ENCODE data around the gene ZNF439.
"Not testable (repeated sequence)": the region's sequence is repeated elsewhere in the genome, so short reads cannot be mapped to it uniquely, and the experiment has no call there.

Gene ZNF439

GRCh38 chr19:11835626-11836066 lies 12.9 kb upstream of the ZNF439 start:
- H3K27me3 ChIP-seq (ENCODE audit: low read depth, low read length); H3K27ac ChIP-seq (ENCODE audit: low read length); H3K4me3 ChIP-seq (ENCODE audit: low read depth in 1 of 2, low read length in 2 of 2); H3K4me1 ChIP-seq (ENCODE audit: control insufficient read depth in 1 of 2, insufficient read depth in 2 of 2, low read length in 2 of 2): not testable (repeated sequence)
- peaks cover 17 to 35% of the 10 kb centered on the region in 2 donors for H3K9me3 ChIP-seq (ENCODE audit: control insufficient read depth in 1 of 2, low read length in 2 of 2)
- H3K36me3 ChIP-seq (ENCODE audit: control insufficient read depth in 1 of 2, insufficient read depth in 2 of 2, low read length in 2 of 2): peaks cover 24 to 30% of the 10 kb centered on the region in 2 donors

- Histone ChIP-seq H3K36me3 (ENCODE audit: control insufficient read depth in 1 of 2, insufficient read depth in 2 of 2, low read length in 2 of 2) (no peaks in the 10 kb centered on the region), H3K27me3 (ENCODE audit: low read depth, low read length) (no peaks in the 10 kb centered on the region), H3K4me3 (ENCODE audit: low read depth in 1 of 2, low read length in 2 of 2) (no peak overlapping the region), H3K9me3 (ENCODE audit: control insufficient read depth in 1 of 2, low read length in 2 of 2) (no peaks in the 10 kb centered on the region), H3K27ac (ENCODE audit: low read length) (no peak overlapping the region), H3K4me1 (ENCODE audit: control insufficient read depth in 1 of 2, insufficient read depth in 2 of 2, low read length in 2 of 2) (peaks cover 0 to 3% of the 10 kb centered on the region in 2 donors)
These were observed 4.8 kb upstream of the ZNF439 start for GRCh38 chr19:11843722-11844121.

GRCh38 chr19:11847615-11848014 lies 911 bp upstream of the ZNF439 start:
- not testable (repeated sequence) for H3K36me3 ChIP-seq (ENCODE audit: control insufficient read depth in 1 of 2, insufficient read depth in 2 of 2, low read length in 2 of 2); H3K4me3 ChIP-seq (ENCODE audit: low read depth in 1 of 2, low read length in 2 of 2); H3K9me3 ChIP-seq (ENCODE audit: control insufficient read depth in 1 of 2, low read length in 2 of 2); H3K27ac ChIP-seq (ENCODE audit: low read length); H3K27me3 ChIP-seq (ENCODE audit: low read depth, low read length)
- H3K4me1 ChIP-seq (ENCODE audit: control insufficient read depth in 1 of 2, insufficient read depth in 2 of 2, low read length in 2 of 2): peaks cover 0 to 11% of the 10 kb centered on the region in 2 donors

- no peak overlapping the region for H3K27ac ChIP-seq (ENCODE audit: low read length)
- peaks cover 0 to 11% of the 10 kb centered on the region in 2 donors for H3K4me1 ChIP-seq (ENCODE audit: control insufficient read depth in 1 of 2, insufficient read depth in 2 of 2, low read length in 2 of 2)
- H3K27me3 ChIP-seq (ENCODE audit: low read depth, low read length): no peaks in the 10 kb centered on the region
- peak overlapping the region; percentile 67 to 69 for H3K4me3 ChIP-seq (ENCODE audit: low read depth in 1 of 2, low read length in 2 of 2)
- H3K36me3 ChIP-seq (ENCODE audit: control insufficient read depth in 1 of 2, insufficient read depth in 2 of 2, low read length in 2 of 2): no peaks in the 10 kb centered on the region
- H3K9me3 ChIP-seq (ENCODE audit: control insufficient read depth in 1 of 2, low read length in 2 of 2): no peaks in the 10 kb centered on the region
These were observed 329 bp upstream of the ZNF439 start for GRCh38 chr19:11848200-11848593.

GRCh38 chr19:11850289-11850688 lies 1.8 kb downstream of the ZNF439 start:
- not testable (repeated sequence) for H3K36me3 ChIP-seq (ENCODE audit: control insufficient read depth in 1 of 2, insufficient read depth in 2 of 2, low read length in 2 of 2); H3K9me3 ChIP-seq (ENCODE audit: control insufficient read depth in 1 of 2, low read length in 2 of 2); H3K27me3 ChIP-seq (ENCODE audit: low read depth, low read length); H3K4me3 ChIP-seq (ENCODE audit: low read depth in 1 of 2, low read length in 2 of 2); H3K27ac ChIP-seq (ENCODE audit: low read length)
- peaks cover 0 to 11% of the 10 kb centered on the region in 2 donors for H3K4me1 ChIP-seq (ENCODE audit: control insufficient read depth in 1 of 2, insufficient read depth in 2 of 2, low read length in 2 of 2)

- no peaks in the 10 kb centered on the region for H3K27me3 ChIP-seq (ENCODE audit: low read depth, low read length)
These were observed 4.8 kb downstream of the ZNF439 start for GRCh38 chr19:11853358-11853757.

GRCh38 chr19:11856596-11857250 lies 8.2 kb downstream of the ZNF439 start:
- H3K36me3 ChIP-seq (ENCODE audit: control insufficient read depth in 1 of 2, insufficient read depth in 2 of 2, low read length in 2 of 2): peaks cover 0 to 11% of the 10 kb centered on the region in 2 donors

More at GRCh38 chr19:11853358-11853757, 4.8 kb downstream of the ZNF439 start:
- Histone ChIP-seq H3K9me3 (ENCODE audit: control insufficient read depth in 1 of 2, low read length in 2 of 2) (peaks cover 0 to 7% of the 10 kb centered on the region in 2 donors), H3K4me1 (ENCODE audit: control insufficient read depth in 1 of 2, insufficient read depth in 2 of 2, low read length in 2 of 2) (peaks cover 0 to 8% of the 10 kb centered on the region in 2 donors), H3K27ac (ENCODE audit: low read length) (no peak overlapping the region), H3K36me3 (ENCODE audit: control insufficient read depth in 1 of 2, insufficient read depth in 2 of 2, low read length in 2 of 2) (peaks cover 0 to 8% of the 10 kb centered on the region in 2 donors), H3K4me3 (ENCODE audit: low read depth in 1 of 2, low read length in 2 of 2) (no peak overlapping the region)

GRCh38 chr19:11860721-11861120 lies 12.2 kb downstream of the ZNF439 start:
- H3K36me3 ChIP-seq (ENCODE audit: control insufficient read depth in 1 of 2, insufficient read depth in 2 of 2, low read length in 2 of 2): peaks cover 0 to 8% of the 10 kb centered on the region in 2 donors
- H3K27me3 ChIP-seq (ENCODE audit: low read depth, low read length): no peaks in the 10 kb centered on the region
- no peak overlapping the region for H3K4me3 ChIP-seq (ENCODE audit: low read depth in 1 of 2, low read length in 2 of 2)
- H3K27ac ChIP-seq (ENCODE audit: low read length): no peak overlapping the region
- no peaks in the 10 kb centered on the region for H3K4me1 ChIP-seq (ENCODE audit: control insufficient read depth in 1 of 2, insufficient read depth in 2 of 2, low read length in 2 of 2)
- peaks cover 0 to 12% of the 10 kb centered on the region in 2 donors for H3K9me3 ChIP-seq (ENCODE audit: control insufficient read depth in 1 of 2, low read length in 2 of 2)

More at GRCh38 chr19:11856596-11857250, 8.2 kb downstream of the ZNF439 start:
- H3K4me1 ChIP-seq (ENCODE audit: control insufficient read depth in 1 of 2, insufficient read depth in 2 of 2, low read length in 2 of 2): no peaks in the 10 kb centered on the region
- H3K27ac ChIP-seq (ENCODE audit: low read length): no peak overlapping the region
- H3K4me3 ChIP-seq (ENCODE audit: low read depth in 1 of 2, low read length in 2 of 2): no peak overlapping the region
- peaks cover 0 to 7% of the 10 kb centered on the region in 2 donors for H3K9me3 ChIP-seq (ENCODE audit: control insufficient read depth in 1 of 2, low read length in 2 of 2)
- H3K27me3 ChIP-seq (ENCODE audit: low read depth, low read length): no peaks in the 10 kb centered on the region

GRCh38 chr19:11861301-11861700 lies 12.8 kb downstream of the ZNF439 start:
- H3K9me3 ChIP-seq (ENCODE audit: control insufficient read depth in 1 of 2, low read length in 2 of 2): peaks cover 0 to 12% of the 10 kb centered on the region in 2 donors
- peaks cover 0 to 11% of the 10 kb centered on the region in 2 donors for H3K36me3 ChIP-seq (ENCODE audit: control insufficient read depth in 1 of 2, insufficient read depth in 2 of 2, low read length in 2 of 2)

GRCh38 chr19:11867766-11868165 lies 19.2 kb downstream of the ZNF439 start:
- not testable (repeated sequence) for H3K27me3 ChIP-seq (ENCODE audit: low read depth, low read length); H3K4me1 ChIP-seq (ENCODE audit: control insufficient read depth in 1 of 2, insufficient read depth in 2 of 2, low read length in 2 of 2)

More at GRCh38 chr19:11861301-11861700, 12.8 kb downstream of the ZNF439 start:
- no peaks in the 10 kb centered on the region for H3K27me3 ChIP-seq (ENCODE audit: low read depth, low read length)
- H3K4me3 ChIP-seq (ENCODE audit: low read depth in 1 of 2, low read length in 2 of 2): no peak overlapping the region
- H3K27ac ChIP-seq (ENCODE audit: low read length): no peak overlapping the region
- no peaks in the 10 kb centered on the region for H3K4me1 ChIP-seq (ENCODE audit: control insufficient read depth in 1 of 2, insufficient read depth in 2 of 2, low read length in 2 of 2)

GRCh38 chr19:11868188-11868587 lies 19.7 kb downstream of the ZNF439 start:
- Histone ChIP-seq H3K4me3 (ENCODE audit: low read depth in 1 of 2, low read length in 2 of 2) (peak overlapping the region in 1 of 2 donors; percentile 53), H3K9me3 (ENCODE audit: control insufficient read depth in 1 of 2, low read length in 2 of 2) (peaks cover 19 to 35% of the 10 kb centered on the region in 2 donors), H3K36me3 (ENCODE audit: control insufficient read depth in 1 of 2, insufficient read depth in 2 of 2, low read length in 2 of 2) (peaks cover 13 to 36% of the 10 kb centered on the region in 2 donors), H3K27ac (ENCODE audit: low read length) (no peak overlapping the region), H3K4me1 (ENCODE audit: control insufficient read depth in 1 of 2, insufficient read depth in 2 of 2, low read length in 2 of 2) (no peaks in the 10 kb centered on the region), H3K27me3 (ENCODE audit: low read depth, low read length) (no peaks in the 10 kb centered on the region)

More at GRCh38 chr19:11867766-11868165, 19.2 kb downstream of the ZNF439 start:
- Histone ChIP-seq H3K36me3 (ENCODE audit: control insufficient read depth in 1 of 2, insufficient read depth in 2 of 2, low read length in 2 of 2) (peaks cover 13 to 36% of the 10 kb centered on the region in 2 donors), H3K9me3 (ENCODE audit: control insufficient read depth in 1 of 2, low read length in 2 of 2) (peaks cover 19 to 35% of the 10 kb centered on the region in 2 donors), H3K4me3 (ENCODE audit: low read depth in 1 of 2, low read length in 2 of 2) (peak overlapping the region in 1 of 2 donors; percentile 53)
- H3K27ac ChIP-seq (ENCODE audit: low read length): not testable (repeated sequence)
